NCI-H226 (cell line): Measurements from ENCODE around the gene RTEL1.
"Not testable (repeated sequence)": the region's sequence is repeated elsewhere in the genome, so short reads cannot be mapped to it uniquely, and the experiment has no call there.

Source experiments
- DNase-seq: peaks from one replicate; pipeline ENCODE4 v3.0.0-alpha.2; 2015

Gene RTEL1

DNA sequence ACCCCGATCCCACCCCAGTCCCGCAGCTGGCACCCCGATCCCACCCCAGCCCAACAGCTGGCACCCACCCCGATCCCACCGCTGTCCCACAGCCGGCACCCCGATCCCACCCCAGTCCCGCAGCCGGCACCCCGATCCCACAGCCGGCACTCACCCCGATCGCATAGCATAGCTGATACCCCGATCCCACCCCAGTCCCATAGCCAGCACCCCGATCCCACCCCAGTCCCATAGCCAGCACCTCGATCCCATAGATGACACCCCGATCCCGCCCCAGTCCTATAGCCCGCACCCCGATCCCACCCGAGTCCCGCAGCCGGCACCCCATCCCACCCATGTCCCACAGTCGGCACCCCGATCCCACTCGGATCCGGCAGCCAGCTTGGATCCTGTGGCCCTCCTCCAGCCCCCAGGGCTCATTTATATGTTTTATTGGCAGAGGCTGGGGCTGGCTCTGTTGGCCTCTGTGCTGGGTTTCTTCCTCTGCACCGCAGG is 30.3 kb upstream of the RTEL1 start:
- no peak for DNase-seq

DNA sequence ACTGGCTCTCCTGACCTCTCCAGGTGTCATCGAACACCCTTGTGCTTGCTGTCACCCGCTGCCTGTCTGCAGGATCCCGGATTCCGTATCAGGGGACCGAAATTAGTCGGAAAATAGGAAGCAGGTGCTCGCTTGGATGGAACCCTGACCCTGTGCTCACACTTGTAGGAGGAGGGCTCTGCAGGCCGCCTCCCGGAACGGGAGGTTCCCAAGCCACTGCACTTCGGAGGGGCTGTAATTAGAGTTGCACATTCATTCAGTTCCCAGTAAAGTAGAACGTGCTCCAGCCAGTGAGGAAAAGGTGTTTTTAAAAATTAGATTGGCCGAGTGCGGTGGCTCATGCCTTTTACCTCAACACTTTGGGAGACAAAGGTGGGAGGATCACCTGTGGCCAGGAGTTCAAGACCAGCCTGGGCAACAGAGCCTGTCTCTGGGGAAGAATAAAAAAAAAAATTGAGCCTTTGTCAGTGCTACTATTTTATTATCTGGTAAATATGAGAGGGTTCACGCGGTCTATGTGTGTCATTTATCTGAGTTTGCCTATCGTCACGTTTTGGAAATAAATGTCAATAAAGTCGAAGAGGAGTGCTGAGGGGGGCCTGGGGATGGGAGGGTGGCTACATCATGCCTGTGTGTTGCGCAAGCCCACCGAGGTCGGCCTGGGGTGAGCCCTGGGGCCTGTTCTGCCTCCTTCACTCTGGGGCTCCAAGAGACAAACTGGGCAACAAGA is 29.7 kb upstream of the RTEL1 start:
- DNase-seq, result peak; percentile 84

GRCh38 chr20:63630956-63631355 is 27.2 kb upstream of the RTEL1 start:
- DNase-seq, result not testable (repeated sequence)

- DNase-seq, result not testable (repeated sequence)
Measured at GRCh38 chr20:63631426-63631825, 26.7 kb upstream of the RTEL1 start.

GRCh38 chr20:63633732-63634131 is 24.4 kb upstream of the RTEL1 start:
- DNase-seq, result no peak

GRCh38 chr20:63635431-63636141 is 22.5 kb upstream of the RTEL1 start:
- no peak for DNase-seq

DNA sequence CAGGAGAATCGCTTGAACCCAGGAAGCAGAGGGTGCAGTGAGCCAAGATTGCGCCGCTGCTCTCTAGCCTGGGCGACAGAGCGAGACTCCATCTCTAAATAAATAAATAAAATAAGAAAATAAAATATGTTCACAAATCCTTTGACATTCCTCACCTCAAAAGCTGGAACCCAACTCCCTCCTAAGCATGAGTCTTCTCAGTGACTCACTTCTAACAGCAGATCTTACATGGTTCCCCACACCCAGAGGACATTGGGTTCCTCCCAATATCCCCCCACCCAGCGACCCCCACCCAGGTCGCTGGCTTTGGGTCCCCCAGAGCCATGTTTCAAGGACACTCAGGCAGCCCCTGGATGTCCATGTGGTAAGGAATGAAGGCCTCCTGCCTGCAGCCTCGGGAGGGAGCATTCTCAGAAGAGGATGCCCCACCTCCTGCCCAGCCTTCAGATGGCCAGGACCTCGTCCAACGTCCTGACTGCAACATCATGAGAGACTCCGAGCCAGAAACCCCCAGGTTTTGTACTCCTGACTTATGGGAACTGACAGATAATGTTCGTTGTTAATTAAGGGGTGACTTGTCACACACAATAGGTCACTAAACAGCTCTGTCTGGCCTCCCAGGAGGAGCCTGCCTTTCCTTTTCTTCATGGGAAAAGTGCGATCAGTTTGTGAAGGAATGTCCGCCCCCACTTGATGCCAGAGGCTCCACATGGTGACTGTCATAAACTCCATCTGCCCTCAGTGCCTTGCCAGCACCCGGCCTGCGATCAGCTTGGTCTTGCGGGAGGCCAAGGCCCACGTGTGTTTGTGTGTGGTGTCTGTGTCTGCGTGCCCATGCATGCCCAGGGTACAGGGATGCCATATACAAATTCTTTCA is 21.1 kb upstream of the RTEL1 start:
- DNase-seq, result no peak

GRCh38 chr20:63639093-63639975 is 18.8 kb upstream of the RTEL1 start:
- DNase-seq, result no peak

- DNase-seq, result no peak
Measured at GRCh38 chr20:63640086-63640485, 18.0 kb upstream of the RTEL1 start.

- DNase-seq, result not testable (repeated sequence)
Measured at GRCh38 chr20:63640686-63641085, 17.4 kb upstream of the RTEL1 start.

DNA sequence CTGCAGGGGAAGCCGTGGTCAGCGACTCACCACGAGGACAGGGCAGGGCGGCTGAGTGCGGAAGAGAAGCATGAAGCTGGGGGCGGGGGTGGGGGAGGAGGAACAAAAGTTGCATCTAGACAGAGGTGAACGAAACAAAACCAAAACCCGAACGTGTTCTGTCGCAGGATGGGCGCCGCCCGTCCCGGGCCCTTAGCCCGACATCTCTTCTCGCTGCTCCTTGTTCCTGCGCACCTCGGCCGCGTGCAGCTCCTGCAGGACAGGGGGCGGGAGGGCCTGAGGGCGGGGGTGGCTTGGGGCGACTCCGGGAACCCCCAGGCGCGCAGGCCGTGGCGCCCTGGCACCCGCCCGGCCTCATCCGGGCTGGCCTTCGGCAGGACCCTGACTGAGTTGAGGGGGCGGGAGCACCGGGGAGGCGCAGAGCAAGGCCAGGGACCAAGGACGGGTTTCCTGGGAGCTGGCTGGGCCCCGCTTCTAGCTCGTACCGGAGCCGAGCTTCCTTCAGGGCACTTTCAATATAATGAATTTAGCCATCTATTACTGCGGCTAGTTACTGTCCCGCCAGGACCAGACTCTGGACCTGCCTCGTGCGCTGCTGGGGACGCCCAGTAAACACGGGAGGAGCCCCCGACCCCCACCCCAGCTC is 16.8 kb upstream of the RTEL1 start:
- no peak for DNase-seq

DNA sequence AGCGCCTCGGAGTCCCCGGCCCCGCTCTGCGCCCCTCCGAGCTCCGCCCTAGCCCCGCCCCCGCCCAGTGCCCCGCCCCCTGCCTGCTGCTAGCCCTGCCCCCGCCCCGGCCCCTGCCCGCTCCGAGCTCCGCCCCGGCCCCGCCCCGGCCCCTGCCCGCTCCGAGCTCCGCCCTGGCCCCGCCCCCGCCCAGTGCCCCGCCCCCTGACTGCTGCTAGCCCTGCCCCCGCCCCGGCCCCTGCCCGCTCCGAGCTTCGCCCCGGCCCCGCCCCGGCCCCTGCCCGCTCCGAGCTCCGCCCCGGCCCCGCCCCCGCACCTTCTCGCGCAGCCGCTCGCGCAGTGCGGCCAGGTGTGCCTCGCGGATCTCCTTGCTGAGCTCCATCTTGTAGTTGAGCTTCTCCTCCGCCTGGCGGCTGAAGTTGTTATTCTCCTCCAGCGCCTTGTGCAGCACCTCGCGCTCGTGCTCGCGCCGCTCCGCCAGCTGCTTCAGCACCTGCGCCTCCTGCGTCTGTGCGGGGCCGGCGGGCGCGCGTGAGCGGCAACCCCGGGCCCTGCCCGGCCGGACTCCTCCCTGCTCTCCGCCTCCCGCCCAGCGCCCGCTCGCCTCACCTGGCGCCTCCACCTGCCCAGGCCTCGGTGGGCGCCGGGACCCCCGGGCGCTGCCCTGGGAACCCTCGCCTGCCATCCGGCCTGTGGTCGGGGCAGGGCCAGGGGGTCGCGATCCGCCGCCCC is 16.2 kb upstream of the RTEL1 start:
- DNase-seq, result peak; percentile 87

GRCh38 chr20:63642527-63643247 is 15.4 kb upstream of the RTEL1 start:
- DNase-seq, result no peak

GRCh38 chr20:63643499-63643898 is 14.6 kb upstream of the RTEL1 start:
- DNase-seq, result no peak

- no peak for DNase-seq
Measured at GRCh38 chr20:63643946-63644345, 14.2 kb upstream of the RTEL1 start.

GRCh38 chr20:63645218-63645617 is 12.9 kb upstream of the RTEL1 start:
- DNase-seq, result no peak

DNA sequence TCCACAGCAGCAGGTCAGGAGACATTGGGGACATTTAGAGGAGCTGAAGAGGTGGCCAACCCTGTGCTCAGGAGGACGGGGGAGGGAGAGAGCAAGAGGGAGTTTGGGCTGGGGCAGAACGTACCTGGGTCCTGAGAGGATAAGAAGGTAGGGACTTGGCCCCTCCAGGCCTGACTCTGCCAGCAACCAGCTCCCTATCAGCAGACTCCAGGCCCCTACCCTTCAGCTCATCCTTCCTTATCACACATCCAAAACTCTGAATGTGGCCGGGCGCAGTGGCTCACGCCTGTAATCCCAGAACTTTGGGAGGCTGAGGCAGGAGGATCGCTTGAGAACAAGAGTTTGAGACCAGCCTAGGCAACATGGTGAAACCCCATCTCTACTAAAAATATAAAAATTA is 9.9 kb upstream of the RTEL1 start:
- no peak for DNase-seq

GRCh38 chr20:63648895-63649589 is 9.1 kb upstream of the RTEL1 start:
- no peak for DNase-seq

GRCh38 chr20:63650486-63650885 is 7.6 kb upstream of the RTEL1 start:
- DNase-seq, result not testable (repeated sequence)

GRCh38 chr20:63651942-63652191 is 6.2 kb upstream of the RTEL1 start:
- no peak for DNase-seq
